Measurements from ENCODE around the gene KERA.

DNA sequence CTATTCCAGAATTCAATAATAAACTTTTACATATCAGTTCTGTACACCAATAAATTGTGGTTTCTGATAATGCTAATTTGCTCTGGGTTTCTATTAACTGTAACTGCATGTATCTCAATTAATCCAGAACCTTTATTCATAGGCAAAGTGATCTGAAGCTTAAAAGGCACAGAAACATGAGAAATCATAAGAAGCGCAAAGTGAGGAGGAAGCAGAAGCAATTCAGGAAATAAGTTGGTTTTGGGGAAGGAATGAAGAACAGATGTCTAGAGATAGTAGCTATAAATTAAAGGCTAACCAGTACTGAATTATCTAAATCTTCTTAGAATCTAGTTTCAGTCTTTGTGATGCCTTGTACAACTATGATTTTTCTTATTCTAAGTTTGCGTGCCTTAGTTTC is 24.6 kb downstream of the KERA start:
- TF ChIP-seq POLR2A (IDR thresholded peaks at IDR 0.05) = no peak
- TF ChIP-seq, protein P1, sequence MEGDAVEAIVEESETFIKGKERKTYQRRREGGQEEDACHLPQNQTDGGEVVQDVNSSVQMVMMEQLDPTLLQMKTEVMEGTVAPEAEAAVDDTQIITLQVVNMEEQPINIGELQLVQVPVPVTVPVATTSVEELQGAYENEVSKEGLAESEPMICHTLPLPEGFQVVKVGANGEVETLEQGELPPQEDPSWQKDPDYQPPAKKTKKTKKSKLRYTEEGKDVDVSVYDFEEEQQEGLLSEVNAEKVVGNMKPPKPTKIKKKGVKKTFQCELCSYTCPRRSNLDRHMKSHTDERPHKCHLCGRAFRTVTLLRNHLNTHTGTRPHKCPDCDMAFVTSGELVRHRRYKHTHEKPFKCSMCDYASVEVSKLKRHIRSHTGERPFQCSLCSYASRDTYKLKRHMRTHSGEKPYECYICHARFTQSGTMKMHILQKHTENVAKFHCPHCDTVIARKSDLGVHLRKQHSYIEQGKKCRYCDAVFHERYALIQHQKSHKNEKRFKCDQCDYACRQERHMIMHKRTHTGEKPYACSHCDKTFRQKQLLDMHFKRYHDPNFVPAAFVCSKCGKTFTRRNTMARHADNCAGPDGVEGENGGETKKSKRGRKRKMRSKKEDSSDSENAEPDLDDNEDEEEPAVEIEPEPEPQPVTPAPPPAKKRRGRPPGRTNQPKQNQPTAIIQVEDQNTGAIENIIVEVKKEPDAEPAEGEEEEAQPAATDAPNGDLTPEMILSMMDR (IDR thresholded peaks at IDR 0.05) = no peak
